CD4-positive, alpha-beta T cell treated with Interleukin-2 at 100 ng/mL for 4 hours (primary cell): ENCODE data around the gene CYP2S1.
"Not testable (repeated sequence)": the region's sequence is repeated elsewhere in the genome, so short reads cannot be mapped to it uniquely, and the experiment has no call there.

Experiments used
- DNase-seq: peaks from one replicate; pipeline ENCODE4 v3.0.0-alpha.2; 2020; ENCODE audit warnings: low spot score

The CYP2S1 gene

GRCh38 chr19:41226874-41227390 lies 33.9 kb downstream of the CYP2S1 start:
- no peak for DNase-seq

DNA sequence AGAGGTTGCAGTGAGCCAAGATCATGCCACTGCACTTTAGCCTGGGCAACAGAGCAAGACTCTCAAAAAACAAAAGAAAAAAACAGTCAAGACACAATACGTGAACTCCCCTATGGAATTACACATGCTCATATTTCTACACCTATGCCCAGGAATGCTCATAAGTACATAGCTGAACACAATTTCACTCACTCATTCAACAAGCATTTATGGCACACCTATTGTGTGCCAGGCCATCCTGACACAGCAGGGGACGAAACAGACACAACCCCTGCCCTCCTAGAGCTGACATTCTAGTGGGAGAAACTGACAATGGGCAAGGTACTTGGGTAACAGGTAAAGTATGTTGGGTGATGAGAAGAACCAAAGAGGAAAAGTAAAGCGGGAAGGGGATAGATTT lies 35.5 kb downstream of the CYP2S1 start:
- DNase-seq = no peak

DNA sequence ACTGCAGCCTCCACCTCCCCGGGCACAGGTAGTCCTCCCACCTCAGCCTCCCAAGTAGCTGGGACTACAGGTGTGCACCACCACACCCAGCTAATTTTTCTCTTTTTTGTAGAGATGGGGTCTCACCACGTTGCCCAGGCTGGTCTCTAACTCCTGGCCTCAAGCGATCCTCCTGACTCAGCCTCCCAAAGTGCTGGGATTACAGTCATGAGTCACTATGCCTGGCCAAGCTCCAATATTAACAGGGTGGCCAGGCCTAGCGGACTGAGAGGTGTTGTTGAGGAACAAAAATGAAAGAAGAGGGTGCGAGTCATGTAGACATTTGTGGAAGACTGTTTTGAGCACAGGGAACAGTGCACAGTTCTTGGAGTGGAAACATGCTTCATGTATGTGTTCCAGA lies 36.3 kb downstream of the CYP2S1 start:
- not testable (repeated sequence) for DNase-seq

GRCh38 chr19:41230067-41230857 lies 37.2 kb downstream of the CYP2S1 start:
- no peak for DNase-seq

- DNase-seq = no peak
These were observed 39.7 kb downstream of the CYP2S1 start for GRCh38 chr19:41232686-41233085.

DNA sequence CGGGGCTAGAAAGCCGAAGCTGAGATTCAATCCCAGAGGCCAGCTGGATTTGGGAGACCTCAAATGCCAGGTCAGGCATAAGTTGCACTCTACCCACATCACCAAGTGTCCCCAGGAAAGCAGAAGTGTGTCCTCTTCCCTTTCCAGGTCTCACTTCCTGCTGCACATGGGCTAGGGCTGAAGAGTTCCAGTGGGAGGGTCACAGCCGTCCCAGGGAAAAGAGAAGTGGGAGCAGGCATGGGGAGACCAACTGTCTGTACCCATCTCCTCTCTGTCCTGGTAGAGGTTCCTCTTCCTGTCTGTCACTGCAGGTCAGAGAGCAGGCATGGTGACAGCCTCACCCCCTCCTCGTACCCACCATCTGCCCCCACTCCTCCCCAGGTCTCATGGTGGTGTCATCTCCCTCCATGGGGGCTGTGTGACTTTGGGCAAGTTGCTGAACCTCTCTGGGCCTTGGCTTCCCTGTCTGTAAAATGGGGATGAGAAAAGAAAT lies 40.8 kb downstream of the CYP2S1 start:
- no peak for DNase-seq

GRCh38 chr19:41234512-41235168 lies 41.6 kb downstream of the CYP2S1 start:
- DNase-seq = no peak

- DNase-seq = no peak
These were observed 42.5 kb downstream of the CYP2S1 start for GRCh38 chr19:41235480-41235879.

DNA sequence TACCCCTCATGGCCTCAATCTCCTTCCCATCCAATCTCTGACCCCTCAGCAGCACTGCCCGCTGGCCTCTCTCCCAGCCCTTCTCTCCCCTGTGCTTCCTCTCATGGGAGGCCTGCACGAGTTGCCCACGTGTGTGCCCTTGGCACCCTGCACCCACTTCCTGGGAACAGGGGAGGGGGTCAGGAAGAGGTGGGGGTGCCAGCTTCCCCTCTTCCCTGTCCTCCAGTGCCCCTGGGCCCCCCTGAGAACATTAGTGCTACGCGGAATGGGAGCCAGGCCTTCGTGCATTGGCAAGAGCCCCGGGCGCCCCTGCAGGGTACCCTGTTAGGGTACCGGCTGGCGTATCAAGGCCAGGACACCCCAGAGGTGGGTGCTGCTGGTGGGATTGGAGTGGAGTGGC lies 45.2 kb downstream of the CYP2S1 start:
- no peak for DNase-seq

DNA sequence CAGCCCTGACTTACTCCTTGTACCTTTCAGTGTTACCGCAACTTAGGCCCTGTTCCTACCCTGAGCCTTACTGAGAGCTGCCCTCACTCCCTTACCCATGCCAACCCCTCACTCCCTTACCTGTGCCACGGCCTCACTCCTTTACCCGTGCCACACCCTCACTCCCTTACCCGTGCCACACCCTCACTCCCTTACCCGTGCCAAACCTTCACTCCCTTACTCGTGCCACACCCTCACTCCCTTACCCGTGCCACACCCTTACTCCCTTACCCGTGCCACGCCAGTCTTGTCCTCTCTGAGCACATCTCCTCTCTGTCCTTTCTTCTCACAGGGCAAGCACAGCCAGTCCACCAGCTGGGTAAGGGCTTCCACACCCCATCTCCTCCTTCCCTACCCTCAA lies 46.3 kb downstream of the CYP2S1 start:
- DNase-seq = no peak

- no peak for DNase-seq
These were observed 47.0 kb downstream of the CYP2S1 start for GRCh38 chr19:41239961-41240574.

- DNase-seq = no peak
These were observed 48.8 kb downstream of the CYP2S1 start for GRCh38 chr19:41241859-41242258.

- no peak for DNase-seq
These were observed 51.1 kb downstream of the CYP2S1 start for GRCh38 chr19:41244117-41244516.

DNA sequence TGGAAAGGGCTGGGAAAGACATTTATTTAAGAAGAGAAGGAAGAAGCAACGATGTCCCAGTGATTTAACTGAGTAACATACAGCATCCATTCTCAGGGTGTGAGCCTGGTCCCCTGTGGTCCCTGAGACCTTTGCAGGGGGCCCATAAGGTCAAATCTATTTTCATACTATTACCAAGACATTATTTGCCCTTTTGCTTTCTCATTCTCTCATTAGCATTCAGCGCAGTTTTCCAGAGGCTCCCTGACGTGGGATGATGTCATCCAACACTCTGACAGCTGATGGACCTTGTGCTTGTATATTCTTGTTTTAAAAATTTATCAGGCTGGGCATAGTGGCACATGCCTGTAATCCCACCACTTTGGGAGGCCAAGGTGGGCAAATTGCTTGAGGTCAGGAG lies 52.8 kb downstream of the CYP2S1 start:
- no peak for DNase-seq

DNA sequence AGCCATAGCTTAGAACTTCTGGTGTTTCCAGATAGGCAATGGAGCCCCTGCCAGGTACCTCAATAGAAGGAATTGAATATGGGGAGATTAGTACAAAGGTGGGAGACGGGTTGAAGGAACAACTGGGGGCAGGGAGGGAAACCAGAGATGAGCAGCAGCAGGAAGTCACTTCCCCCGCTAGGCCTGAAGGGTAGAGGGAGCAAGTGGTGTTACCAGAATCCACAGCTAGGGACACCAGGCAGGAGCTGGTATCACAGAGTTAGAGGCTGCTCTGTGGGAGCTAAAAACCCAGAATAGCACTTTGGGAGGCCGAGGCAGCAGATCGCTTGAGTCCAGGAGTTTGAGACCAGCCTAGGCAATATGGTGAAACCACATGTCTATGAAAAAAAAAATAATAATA lies 55.9 kb downstream of the CYP2S1 start:
- no peak for DNase-seq

GRCh38 chr19:41249707-41250423 lies 56.8 kb downstream of the CYP2S1 start:
- DNase-seq = no peak

GRCh38 chr19:41253660-41254059 lies 60.6 kb downstream of the CYP2S1 start:
- no peak for DNase-seq

GRCh38 chr19:41255171-41255570 lies 62.2 kb downstream of the CYP2S1 start:
- DNase-seq = no peak
